Measurements from ENCODE around the gene CIZ1. TPM values are rescaled to one million over a fixed set of nuclear protein-coding genes. Genes with fewer than 3 reads are reported as not detected.
A peak's percentile ranks its signal among the peaks of the same experiment; 100 is the strongest.

CIZ1 gene
- total and polyA plus RNA-seq, 8 donors: 56.5 to 87.9 (median 77.4) TPM

- TF ChIP-seq CTCF (IDR thresholded peaks at IDR 0.05): no peak
- no peaks in the 10 kb centered on the region for H3K9me3 ChIP-seq
- peak overlapping the region; percentile 75 to 90 (median 81) for H3K27ac ChIP-seq
- no peaks in the 10 kb centered on the region for H3K27me3 ChIP-seq
- FAIRE-seq (no peak), DNase-seq (peak in 2 of 6 donors; percentile 28 to 48), ATAC-seq (no peak)
- H3K4me3 ChIP-seq: no peak overlapping the region
- H3K36me3 ChIP-seq: no peaks in the 10 kb centered on the region
- intact Hi-C loops (cut with DNase I): no loop called here
- H3K4me1 ChIP-seq: peaks cover 16 to 40% (median 20%) of the 10 kb centered on the region in 3 donors
- WGBS, 2 donors: 80 to 86% methylated on average over 10 of the region's 10 CpGs
These were observed 24.4 kb upstream of the CIZ1 start for GRCh38 chr9:128215491-128216409.

- TF ChIP-seq CTCF (IDR thresholded peaks at IDR 0.05): no peak
- Histone ChIP-seq H3K36me3 (no peaks in the 10 kb centered on the region), H3K9me3 (no peaks in the 10 kb centered on the region), H3K4me3 (no peak overlapping the region), H3K4me1 (peaks cover 16 to 42% (median 20%) of the 10 kb centered on the region in 3 donors), H3K27ac (peak overlapping the region; percentile 75 to 90 (median 81)), H3K27me3 (no peaks in the 10 kb centered on the region)
- ATAC-seq (peak; percentile 37 to 59 (median 46)), DNase-seq (peak; percentile 80 to 89 (median 86)), FAIRE-seq (no peak)
- intact Hi-C loops (cut with DNase I): no loop called here
- 32% methylated on average over 21 of the region's 21 CpGs for WGBS, 2 donors
These were observed 23.5 kb upstream of the CIZ1 start for GRCh38 chr9:128214571-128215490.

- FAIRE-seq (no peak), DNase-seq (peak in 2 of 6 donors; percentile 23 to 45), ATAC-seq (no peak)
- H3K27ac ChIP-seq: peak overlapping the region; percentile 75 to 90 (median 81)
- H3K9me3 ChIP-seq: no peaks in the 10 kb centered on the region
- no peaks in the 10 kb centered on the region for H3K27me3 ChIP-seq
- intact Hi-C loops (cut with DNase I): no loop called here
- TF ChIP-seq CTCF (IDR thresholded peaks at IDR 0.05): no peak
- WGBS, 2 donors: 70 to 75% methylated on average over 12 of the region's 12 CpGs
- peaks cover 16 to 42% (median 20%) of the 10 kb centered on the region in 3 donors for H3K4me1 ChIP-seq
- no peaks in the 10 kb centered on the region for H3K36me3 ChIP-seq
- H3K4me3 ChIP-seq: no peak overlapping the region
These were observed 22.6 kb upstream of the CIZ1 start for GRCh38 chr9:128213746-128214497.

- FAIRE-seq: no peak
- DNase-seq: peak in 1 of 6 donors; percentile 39
- intact Hi-C loops (cut with DNase I): no loop called here
- TF ChIP-seq CTCF (IDR thresholded peaks at IDR 0.05): no peak
- WGBS, 2 donors: 11 to 17% methylated on average over 2 of the region's 2 CpGs
- peaks cover 13 to 33% (median 16%) of the 10 kb centered on the region in 3 donors for H3K4me1 ChIP-seq
- no peaks in the 10 kb centered on the region for H3K27me3 ChIP-seq
- H3K27ac ChIP-seq: peak overlapping the region in 2 of 4 donors; percentile 60 to 64
- H3K9me3 ChIP-seq: no peaks in the 10 kb centered on the region
- no peak overlapping the region for H3K4me3 ChIP-seq
- H3K36me3 ChIP-seq: no peaks in the 10 kb centered on the region
- ATAC-seq: peak in 2 of 4 donors; percentile 10 to 11
These were observed 20.6 kb upstream of the CIZ1 start for GRCh38 chr9:128211981-128212281.

All from pancreas (tissue), 10 donors.